ENCODE results near the gene PRKCSH.
"Not testable (repeated sequence)": the region's sequence is repeated elsewhere in the genome, so short reads cannot be mapped to it uniquely, and the experiment has no call there.

PRKCSH gene

GRCh38 chr19:11435057-11435832 lies at the start of gene PRKCSH, which contains the start of gene ODAD3:
Gene PRKCSH (plus strand): TSS chr19:11435635. CDS start chr19:11436118, 483 bp downstream.
Gene ODAD3 (minus strand): TSS chr19:11435121. CDS start chr19:11435016, 105 bp downstream.
- H3K27ac Mint-ChIP-seq, result peak within 1 kb of the TSS; percentile 95
- peaks cover 21% of the 10 kb centered on the region for H3K4me1 Mint-ChIP-seq
- peak within 1 kb of the TSS; percentile 99 for H3K4me3 Mint-ChIP-seq
- H3K36me3 Mint-ChIP-seq, result peaks cover 4% of the 10 kb centered on the region
- no peaks in the 10 kb centered on the region for H3K27me3 Mint-ChIP-seq
- H3K9me3 Mint-ChIP-seq, result no peaks in the 10 kb centered on the region

GRCh38 chr19:11387162-11388034 lies 48.0 kb upstream of the PRKCSH start:
- H3K27me3 Mint-ChIP-seq, result peaks cover 3% of the 10 kb centered on the region
- H3K9me3 Mint-ChIP-seq, result no peaks in the 10 kb centered on the region
- H3K36me3 Mint-ChIP-seq, result no peaks in the 10 kb centered on the region
- H3K4me3 Mint-ChIP-seq, result no peak overlapping the region
- H3K4me1 Mint-ChIP-seq, result peaks cover 13% of the 10 kb centered on the region
- no peak overlapping the region for H3K27ac Mint-ChIP-seq

- no peak overlapping the region for H3K4me3 Mint-ChIP-seq
- no peaks in the 10 kb centered on the region for H3K36me3 Mint-ChIP-seq
- H3K4me1 Mint-ChIP-seq, result peaks cover 7% of the 10 kb centered on the region
- no peaks in the 10 kb centered on the region for H3K9me3 Mint-ChIP-seq
- no peak overlapping the region for H3K27ac Mint-ChIP-seq
- H3K27me3 Mint-ChIP-seq, result no peaks in the 10 kb centered on the region
These were observed 45.1 kb upstream of the PRKCSH start for GRCh38 chr19:11390359-11390758.

GRCh38 chr19:11390933-11391680 lies 44.3 kb upstream of the PRKCSH start:
- no peaks in the 10 kb centered on the region for H3K27me3 Mint-ChIP-seq

GRCh38 chr19:11397089-11397610 lies 38.3 kb upstream of the PRKCSH start:
- Mint-ChIP-seq H3K4me1 (no peaks in the 10 kb centered on the region), H3K36me3 (no peaks in the 10 kb centered on the region), H3K4me3 (no peak overlapping the region), H3K27me3 (peaks cover 2% of the 10 kb centered on the region), H3K27ac (no peak overlapping the region), H3K9me3 (no peaks in the 10 kb centered on the region)

More at GRCh38 chr19:11390933-11391680, 44.3 kb upstream of the PRKCSH start:
- Mint-ChIP-seq H3K27ac (no peak overlapping the region), H3K9me3 (no peaks in the 10 kb centered on the region), H3K4me3 (no peak overlapping the region), H3K4me1 (peaks cover 7% of the 10 kb centered on the region), H3K36me3 (no peaks in the 10 kb centered on the region)

GRCh38 chr19:11399667-11400066 lies 35.8 kb upstream of the PRKCSH start:
- peaks cover 2% of the 10 kb centered on the region for H3K27me3 Mint-ChIP-seq
- no peaks in the 10 kb centered on the region for H3K4me1 Mint-ChIP-seq
- no peaks in the 10 kb centered on the region for H3K36me3 Mint-ChIP-seq
- H3K27ac Mint-ChIP-seq, result no peak overlapping the region
- no peak overlapping the region for H3K4me3 Mint-ChIP-seq
- no peaks in the 10 kb centered on the region for H3K9me3 Mint-ChIP-seq

GRCh38 chr19:11400798-11401197 lies 34.6 kb upstream of the PRKCSH start:
- Mint-ChIP-seq H3K27me3 (peaks cover 4% of the 10 kb centered on the region), H3K9me3 (no peaks in the 10 kb centered on the region), H3K4me3 (no peak overlapping the region), H3K4me1 (no peaks in the 10 kb centered on the region), H3K27ac (no peak overlapping the region), H3K36me3 (no peaks in the 10 kb centered on the region)

GRCh38 chr19:11401808-11402543 lies 33.5 kb upstream of the PRKCSH start:
- Mint-ChIP-seq H3K27me3 (peaks cover 4% of the 10 kb centered on the region), H3K27ac (no peak overlapping the region), H3K4me1 (no peaks in the 10 kb centered on the region), H3K36me3 (no peaks in the 10 kb centered on the region), H3K4me3 (no peak overlapping the region), H3K9me3 (no peaks in the 10 kb centered on the region)

GRCh38 chr19:11404588-11405222 lies 30.7 kb upstream of the PRKCSH start:
- no peaks in the 10 kb centered on the region for H3K4me1 Mint-ChIP-seq
- H3K36me3 Mint-ChIP-seq, result no peaks in the 10 kb centered on the region
- H3K27ac Mint-ChIP-seq, result no peak overlapping the region
- H3K9me3 Mint-ChIP-seq, result no peaks in the 10 kb centered on the region
- peaks cover 7% of the 10 kb centered on the region for H3K27me3 Mint-ChIP-seq
- H3K4me3 Mint-ChIP-seq, result no peak overlapping the region

GRCh38 chr19:11405846-11406643 lies 29.4 kb upstream of the PRKCSH start:
- Mint-ChIP-seq H3K36me3 (no peaks in the 10 kb centered on the region), H3K27ac (no peak overlapping the region), H3K9me3 (no peaks in the 10 kb centered on the region), H3K4me3 (no peak overlapping the region), H3K27me3 (peaks cover 7% of the 10 kb centered on the region), H3K4me1 (no peaks in the 10 kb centered on the region)

- not testable (repeated sequence) for H3K36me3 Mint-ChIP-seq, H3K27me3 Mint-ChIP-seq, H3K27ac Mint-ChIP-seq, H3K4me1 Mint-ChIP-seq, H3K9me3 Mint-ChIP-seq, H3K4me3 Mint-ChIP-seq
These were observed 28.7 kb upstream of the PRKCSH start for GRCh38 chr19:11406703-11407236.

- Mint-ChIP-seq H3K9me3 (no peaks in the 10 kb centered on the region), H3K27me3 (peaks cover 7% of the 10 kb centered on the region), H3K4me3 (no peak overlapping the region), H3K27ac (no peak overlapping the region), H3K4me1 (no peaks in the 10 kb centered on the region), H3K36me3 (no peaks in the 10 kb centered on the region)
These were observed 26.8 kb upstream of the PRKCSH start for GRCh38 chr19:11408591-11408990.

GRCh38 chr19:11410682-11411081 lies 24.8 kb upstream of the PRKCSH start:
- Mint-ChIP-seq H3K27ac (no peak overlapping the region), H3K4me3 (no peak overlapping the region), H3K9me3 (no peaks in the 10 kb centered on the region), H3K36me3 (no peaks in the 10 kb centered on the region), H3K4me1 (no peaks in the 10 kb centered on the region), H3K27me3 (peaks cover 6% of the 10 kb centered on the region)

Data from activated naive CD4-positive, alpha-beta T cell treated with anti-CD3 and anti-CD28 coated beads, Interleukin-2, amount 50 U/mL, for 24 hours (primary cell).